Right lobe of liver (tissue), 4 donors: ENCODE measurements around the gene KCNG4.

Experiments
- CTCF ChIP-seq, 4 donors: fragments of 200-600 bp in 3 of 4; fragments of 450-650 bp in 1 of 4; IDR thresholded peaks; one replicate each; pipeline versions ENCODE4 v1.5.1 to v1.8.0; 2016 to 2022; ENCODE audit warnings: antibody characterized with exemption in 4 of 4, mild to moderate bottlenecking in 2 of 4
- POLR2A ChIP-seq: fragments of 450-650 bp; IDR thresholded peaks from one replicate; pipeline ENCODE4 v1.6.1; 2017; ENCODE audit warnings: antibody characterized with exemption, mild to moderate bottlenecking
- donor health status: DM: no; HTN: no; CAD: no.
- donor health status: DM: no; HTN: no; CAD: no.
- donor health status: DM: no; HTN: yes; CAD: no.

- no peak for TF ChIP-seq CTCF (IDR thresholded peaks at IDR 0.05)
- no peak for TF ChIP-seq POLR2A
These were observed 49.1 kb upstream of the KCNG4 start for GRCh38 chr16:84288902-84289301.
